SK-N-SH (cell line): ENCODE data around the gene ZNF526. TPM values are rescaled to one million over a fixed set of nuclear protein-coding genes. Genes with fewer than 3 reads are reported as not detected.

Experiments
- CTCF ChIA-PET: fragments of 300-600, 350-600 bp; formaldehyde crosslinking; extraction: SDS; loops from one replicate; lab custom pipeline; 2021; lab: Yijun Ruan, JAX
- POLR2A ChIA-PET: fragments of 350-600 bp; sonication (Branson Sonifier 250); formaldehyde crosslinking; extraction: SDS; loops from one replicate; lab custom pipeline; 2020; ENCODE audit warnings: antibody characterized with exemption, inconsistent platforms; lab: Yijun Ruan, JAX
- DNase-seq: peaks from one replicate; pipeline ENCODE4 v3.0.0; 2012
- H2AFZ ChIP-seq: fragments of 200-600 bp; sonication (generic); 2 replicates; pipeline ENCODE4 v1.8.1; 2016; ENCODE audit warnings: antibody characterized with exemption, mild to moderate bottlenecking, low read depth
- H3F3A ChIP-seq: fragments of 200-600 bp; sonication (generic); replicated peaks from 2 replicates; pipeline ENCODE3; 2016; ENCODE audit warnings: antibody characterized with exemption, mild to moderate bottlenecking; ENCODE audit not compliant: insufficient read depth
- H3K27ac ChIP-seq, 2 experiments: fragments of 200-500 bp in 1 of 2; fragments of 200-600 bp in 1 of 2; sonication (Bioruptor generic) in 1 of 2; sonication (generic), shearing (Covaris generic) in 1 of 2; 2 replicates each; pipeline versions ENCODE4 v1.5.1 to v1.6.1; 2014 to 2016; ENCODE audit warnings: low read depth in 2 of 2, inconsistent platforms in 1 of 2, low read length in 1 of 2, mild to moderate bottlenecking in 1 of 2, mixed read lengths in 1 of 2
- H3K27me3 ChIP-seq: fragments of 200-600 bp; sonication (generic), shearing (Covaris generic); 2 replicates; pipeline ENCODE4 v1.6.1; 2016; ENCODE audit warnings: mixed run types; ENCODE audit not compliant: insufficient read depth
- H3K36me3 ChIP-seq, 2 experiments: fragments of 200-500 bp in 1 of 2; fragments of 200-600 bp in 1 of 2; sonication (Bioruptor generic) in 1 of 2; sonication (generic) in 1 of 2; replicated peaks in 1 of 2; 2 replicates each; pipeline versions ENCODE3 to v1.5.1; 2014 to 2016; ENCODE audit warnings: low read length in 1 of 2, mild to moderate bottlenecking in 1 of 2; ENCODE audit not compliant: insufficient read depth in 2 of 2, control insufficient read depth in 1 of 2
- H3K4me1 ChIP-seq, 2 experiments: fragments of 200-500 bp in 1 of 2; fragments of 200-600 bp in 1 of 2; sonication (Bioruptor generic) in 1 of 2; sonication (generic), shearing (Covaris generic) in 1 of 2; 2 replicates each; pipeline versions ENCODE4 v1.5.1 to v1.6.1; 2014 to 2016; ENCODE audit warnings: low read depth in 1 of 2, low read length in 1 of 2, mixed run types in 1 of 2; ENCODE audit not compliant: insufficient read depth in 2 of 2, control insufficient read depth in 1 of 2
- H3K4me2 ChIP-seq: fragments of 200-600 bp; sonication (generic), shearing (Covaris generic); 2 replicates; pipeline ENCODE4 v1.6.1; 2017; ENCODE audit warnings: mixed run types
- H3K4me3 ChIP-seq, 2 experiments: fragments of 200-500 bp in 1 of 2; fragments of 200-600 bp in 1 of 2; sonication (Bioruptor generic) in 1 of 2; sonication (generic), shearing (Covaris generic) in 1 of 2; 2 replicates each; pipeline versions ENCODE4 v1.5.1 to v1.8.1; 2014 to 2016; ENCODE audit warnings: low read depth in 2 of 2, inconsistent platforms in 1 of 2, low read length in 1 of 2, mild to moderate bottlenecking in 1 of 2, mixed read lengths in 1 of 2, moderate library complexity in 1 of 2
- H3K79me2 ChIP-seq: fragments of 200-600 bp; sonication (generic); 2 replicates; pipeline ENCODE4 v1.8.1; 2017; ENCODE audit warnings: mild to moderate bottlenecking; ENCODE audit not compliant: insufficient read depth
- H3K9ac ChIP-seq: fragments of 200-600 bp; sonication (generic); 2 replicates; pipeline ENCODE4 v1.6.1; 2017; ENCODE audit warnings: mixed run types
- H3K9me2 ChIP-seq: fragments of 200-600 bp; sonication (generic); 2 replicates; pipeline ENCODE4 v1.6.1; 2017; ENCODE audit warnings: mixed run types
- H3K9me3 ChIP-seq: fragments of 200-600 bp; sonication (generic); 2 replicates; pipeline ENCODE4 v1.6.1; 2017; ENCODE audit warnings: mixed run types, mild to moderate bottlenecking, moderate library complexity
- H4K20me1 ChIP-seq: fragments of 200-600 bp; sonication (generic); 2 replicates; pipeline ENCODE4 v1.6.1; 2017; ENCODE audit warnings: mild to moderate bottlenecking, mixed run types; ENCODE audit not compliant: insufficient read depth
- CHD2 ChIP-seq: fragments of 150-350 bp; IDR thresholded peaks from 2 replicates; pipeline ENCODE4 v1.6.1; 2018; ENCODE audit warnings: low read length; ENCODE audit not compliant: partially characterized antibody
- CTCF ChIP-seq: fragments of 200-600 bp; sonication (generic); IDR thresholded peaks from 2 replicates; pipeline ENCODE4 v1.6.1; 2017; ENCODE audit warnings: antibody characterized with exemption, mild to moderate bottlenecking, moderate library complexity
- EP300 ChIP-seq, 2 experiments: IDR thresholded peaks; 2 replicates each; pipeline versions ENCODE4 v1.4.0 to v1.6.1; 2012; ENCODE audit warnings: borderline replicate concordance in 1 of 2, low read depth in 1 of 2, low read length in 1 of 2
- GABPA ChIP-seq: IDR thresholded peaks from 2 replicates; pipeline ENCODE4 v1.4.0; 2012; ENCODE audit warnings: low read depth, mild to moderate bottlenecking
- IRF3 ChIP-seq: fragments of 150-350 bp; IDR thresholded peaks from 2 replicates; pipeline ENCODE4 v1.6.1; 2016; ENCODE audit warnings: mild to moderate bottlenecking, low read depth, low read length
- JUND ChIP-seq: IDR thresholded peaks from 2 replicates; pipeline ENCODE4 v1.4.0; 2012
- MAX ChIP-seq: IDR thresholded peaks from 2 replicates; pipeline ENCODE4 v1.4.0; 2012; ENCODE audit warnings: low read depth
- MXI1 ChIP-seq: IDR thresholded peaks from 2 replicates; pipeline ENCODE4 v1.6.1; 2012; ENCODE audit warnings: mild to moderate bottlenecking, low read depth, low read length, improper control_type of control experiment
- NFIC ChIP-seq: IDR thresholded peaks from 2 replicates; pipeline ENCODE4 v1.4.0; 2012; ENCODE audit warnings: borderline replicate concordance
- NRF1 ChIP-seq: IDR thresholded peaks from 2 replicates; pipeline ENCODE4 v1.6.1; 2012; ENCODE audit warnings: low read depth, mild to moderate bottlenecking, low read length
- POLR2AphosphoS5 ChIP-seq: IDR thresholded peaks from 2 replicates; pipeline ENCODE4 v1.6.1; 2012; ENCODE audit warnings: low read depth, low read length
- RCOR1 ChIP-seq: fragments of 150-350 bp; IDR thresholded peaks from 2 replicates; pipeline ENCODE4 v1.6.1; 2017; ENCODE audit warnings: antibody characterized with exemption, low read length
- SMC3 ChIP-seq: IDR thresholded peaks from 2 replicates; pipeline ENCODE4 v1.6.1; 2012; ENCODE audit warnings: low read depth, low read length, improper control_type of control experiment
- TAF1 ChIP-seq: IDR thresholded peaks from 2 replicates; pipeline ENCODE4 v1.6.1; 2012; ENCODE audit warnings: low read depth, mild to moderate bottlenecking, low read length, moderate library complexity, borderline replicate concordance
- TEAD4 ChIP-seq: IDR thresholded peaks from 2 replicates; pipeline ENCODE4 v1.4.0; 2012; ENCODE audit warnings: mild to moderate bottlenecking, borderline replicate concordance; ENCODE audit not compliant: insufficient read depth
- USF2 ChIP-seq: fragments of 150-350 bp; IDR thresholded peaks from 2 replicates; pipeline ENCODE4 v1.6.1; 2017; ENCODE audit warnings: antibody characterized with exemption, low read length, low read depth, borderline replicate concordance
- WGBS: methylation state at CpG from one replicate; pipeline ENCODE4 v1.1.6; 2017; ENCODE audit warnings: low lambda C conversion rate; 5-methylcytosine and 5-hydroxymethylcytosine counted together
- polyA plus RNA-seq, 3 experiments: library from polyadenylated mRNA; depleted of rRNA; stranded (reverse); fragments of >200 nt; gene quantifications; 2 replicates each; pipeline ENCODE4 v1.2.3, GENCODE V29; 2012

Gene ZNF526
- polyA plus RNA-seq, 1 of the 3 experiments (the other 2 are of a cell fraction) = 3.5 TPM

- H2AFZ ChIP-seq = no peak overlapping the region
- H3K27ac ChIP-seq = peak overlapping the region; percentile 61 to 83
- peaks cover 30 to 36% of the 10 kb centered on the region in 2 experiments for H3K4me1 ChIP-seq
- no peaks in the 10 kb centered on the region for H3K9me3 ChIP-seq
- DNase-seq = no peak
- H3K79me2 ChIP-seq = peaks cover 49% of the 10 kb centered on the region
- peaks cover 57% of the 10 kb centered on the region for H4K20me1 ChIP-seq
- 94% methylated on average over 7 of the region's 7 CpGs for WGBS
- no peak overlapping the region for H3K4me3 ChIP-seq
- no peaks in the 10 kb centered on the region for H3K27me3 ChIP-seq
- CTCF ChIA-PET = interaction anchor here (0.8 to 14.8 kb wide), 9 partner anchors 9 to 139 kb away, joined by 3 to 205 read pairs (median 4); partner anchors contain the start of gene ZNF526
- peak overlapping the region; percentile 55; the same call in 1 of the 2 replicates for H3K4me2 ChIP-seq
- peaks cover 55% of the 10 kb centered on the region for H3F3A ChIP-seq
- POLR2A ChIA-PET = interaction anchor here (0.6 to 3.3 kb wide), 6 partner anchors 15 to 81 kb away, joined by 3 to 35 read pairs (median 4); no protein-coding TSS in a partner anchor
- TF ChIP-seq POLR2AphosphoS5 (peak; percentile 10; the same call in 1 of the 2 replicates), SMC3 (no peak)
- H3K9me2 ChIP-seq = no peaks in the 10 kb centered on the region
- H3K9ac ChIP-seq = 0 out of 2 replicates have a peak overlapping the region, but pooled peaks have one; percentile 17
- peaks cover 10 to 23% of the 10 kb centered on the region in 2 experiments for H3K36me3 ChIP-seq
Observed at GRCh38 chr19:42246922-42247639, 27.0 kb downstream of the ZNF526 start.

- POLR2A ChIA-PET = interaction anchor here (0.6 to 3.3 kb wide), 2 partner anchors 31 to 81 kb away, joined by 3 to 35 read pairs; no protein-coding TSS in a partner anchor
- Histone ChIP-seq H3K9ac (no peak overlapping the region), H3K27me3 (no peaks in the 10 kb centered on the region), H4K20me1 (peaks cover 62% of the 10 kb centered on the region), H3K4me2 (no peak overlapping the region), H2AFZ (no peak overlapping the region), H3K79me2 (peaks cover 55% of the 10 kb centered on the region), H3K9me3 (no peaks in the 10 kb centered on the region), H3K4me1 (peaks cover 30 to 43% of the 10 kb centered on the region in 2 experiments), H3K36me3 (peaks cover 10 to 23% of the 10 kb centered on the region in 2 experiments), H3K27ac (peak overlapping the region in 1 of 2 experiments; percentile 83; a peak in 3 of 4 replicates), H3K4me3 (no peak overlapping the region), H3F3A (peaks cover 59% of the 10 kb centered on the region), H3K9me2 (no peaks in the 10 kb centered on the region)
- no peak for DNase-seq
- TF ChIP-seq MAX (no peak), GABPA (no peak), NRF1 (no peak), JUND (no peak), TAF1 (no peak), RCOR1 (no peak), CHD2 (no peak), TEAD4 (no peak), CTCF (no peak), MXI1 (no peak), IRF3 (no peak), EP300 (IDR thresholded peaks at IDR 0.05; ENCODE audit: borderline replicate concordance in 1 of 2, low read depth in 1 of 2, low read length in 1 of 2) (no peak), NFIC (no peak), USF2 (no peak)
- CTCF ChIA-PET = interaction anchor here (1.2 to 14.8 kb wide), 4 partner anchors 32 to 75 kb away, joined by 4 to 205 read pairs (median 33); no protein-coding TSS in a partner anchor
- 91% methylated on average over 6 of the region's 6 CpGs for WGBS
Observed at GRCh38 chr19:42247640-42248199, 27.6 kb downstream of the ZNF526 start.
